B cell (primary cell): ENCODE data around the gene ZNF891. TPM values are rescaled to one million over a fixed set of nuclear protein-coding genes. Genes with fewer than 3 reads are reported as not detected.

Source experiments
- ATAC-seq: fragments of 200-7000 bp; cut with Tn5 transposase; one replicate; pipeline ENCODE4 v1.10.0; 2021; ENCODE audit warnings: low read depth, mild to moderate bottlenecking, moderate number of reproducible peaks, moderate library complexity
- CTCF ChIA-PET: fragments of 350-600 bp; sonication (Branson Sonifier 250); formaldehyde crosslinking; loops from one replicate; lab custom pipeline; 2021; ENCODE audit warnings: antibody characterized with exemption, inconsistent platforms; lab: Charles Lee
- POLR2A ChIA-PET: fragments of 350-600 bp; sonication (Branson Sonifier 250); formaldehyde crosslinking; loops from one replicate; lab custom pipeline; 2021; ENCODE audit warnings: antibody characterized with exemption; lab: Charles Lee
- DNase-seq: peaks from one replicate; pipeline ENCODE4 v3.0.0; 2013
- H2AFZ ChIP-seq: 2 replicates; pipeline ENCODE4 v1.6.1; 2012; ENCODE audit warnings: mild to moderate bottlenecking, low read depth, low read length; ENCODE audit not compliant: insufficient read depth, poor library complexity, severe bottlenecking
- H3K27ac ChIP-seq, 2 donors: 1 replicate in 1 of 2; 2 replicates in 1 of 2; pipeline ENCODE4 v1.5.1; 2012 to 2013; ENCODE audit warnings: low read length in 2 of 2, mild to moderate bottlenecking in 2 of 2, moderate library complexity in 1 of 2
- H3K27me3 ChIP-seq, 4 experiments: fragments of 200-600 bp in 1 of 4; sonication (generic) in 1 of 4; replicated peaks in 1 of 4; 1 replicate in 2 of 4; 2 replicates in 2 of 4; pipeline versions ENCODE4 v1.6.1 to v1.7.0; 2013 to 2016; ENCODE audit warnings: low read length in 3 of 4, mild to moderate bottlenecking in 2 of 4, mixed read lengths in 1 of 4, moderate library complexity in 1 of 4; ENCODE audit not compliant: insufficient read depth in 4 of 4, control insufficient read depth in 3 of 4; ENCODE audit errors: control extremely low read depth in 1 of 4
- H3K36me3 ChIP-seq, 2 experiments: replicated peaks in 1 of 2; 1 replicate in 1 of 2; 2 replicates in 1 of 2; pipeline versions ENCODE4 v1.6.1 to v1.7.1; 2013; ENCODE audit warnings: low read length in 1 of 2; ENCODE audit not compliant: insufficient read depth in 2 of 2, control insufficient read depth in 1 of 2; ENCODE audit errors: control extremely low read depth in 1 of 2, extremely low read depth in 1 of 2
- H3K4me1 ChIP-seq, 2 donors: fragments of 200-600 bp in 1 of 2; sonication (generic) in 1 of 2; 1 replicate in 1 of 2; 2 replicates in 1 of 2; pipeline versions ENCODE4 v1.5.1 to v1.6.1; 2013 to 2017; ENCODE audit warnings: low read length in 2 of 2; ENCODE audit not compliant: control insufficient read depth in 2 of 2, insufficient read depth in 2 of 2
- H3K4me2 ChIP-seq: replicated peaks from 2 replicates; pipeline ENCODE3; 2012; ENCODE audit warnings: mild to moderate bottlenecking, low read depth, low read length; ENCODE audit not compliant: poor library complexity, severe bottlenecking
- H3K4me3 ChIP-seq, 5 experiments: fragments of 200-600 bp in 1 of 5; sonication (generic) in 1 of 5; 1 replicate in 3 of 5; 2 replicates in 2 of 5; pipeline versions ENCODE4 v1.5.1 to v1.7.0; 2011 to 2016; ENCODE audit warnings: low read length in 4 of 5, mild to moderate bottlenecking in 4 of 5, low read depth in 2 of 5, control low read depth in 1 of 5, moderate library complexity in 1 of 5; ENCODE audit not compliant: insufficient read depth in 1 of 5; ENCODE audit errors: control extremely low read depth in 1 of 5, extremely low read depth in 1 of 5
- H3K79me2 ChIP-seq: fragments of 200-600 bp; sonication (generic); one replicate; pipeline ENCODE4 v1.6.0; 2016; ENCODE audit warnings: low read length; ENCODE audit not compliant: control insufficient read depth, insufficient read depth
- H3K9ac ChIP-seq: fragments of 200-600 bp; sonication (generic); 2 replicates; pipeline ENCODE4 v1.6.1; 2017; ENCODE audit warnings: mild to moderate bottlenecking, low read length, moderate library complexity
- H3K9me3 ChIP-seq, 3 donors: one replicate each; pipeline versions ENCODE4 v1.6.1 to v1.7.1; 2013; ENCODE audit warnings: low read length in 2 of 3; ENCODE audit not compliant: control insufficient read depth in 2 of 3, insufficient read depth in 1 of 3; ENCODE audit errors: control extremely low read depth in 1 of 3
- H4K20me1 ChIP-seq: 2 replicates; pipeline ENCODE4 v1.6.0; 2012; ENCODE audit warnings: mild to moderate bottlenecking, low read length; ENCODE audit not compliant: insufficient read depth, control insufficient read depth, poor library complexity, severe bottlenecking
- H3K27ac Mint-ChIP-seq: one replicate; pipeline ENCODE4 v1.8.0; 2021; ENCODE audit warnings: mixed read lengths
- H3K27me3 Mint-ChIP-seq: one replicate; pipeline ENCODE4 v1.8.0; 2021; ENCODE audit warnings: mixed read lengths
- H3K4me1 Mint-ChIP-seq: one replicate; pipeline ENCODE4 v1.8.0; 2021; ENCODE audit warnings: mixed read lengths
- H3K4me3 Mint-ChIP-seq: one replicate; pipeline ENCODE4 v1.8.0; 2021; ENCODE audit warnings: mixed read lengths
- H3K9me3 Mint-ChIP-seq: one replicate; pipeline ENCODE4 v1.8.0; 2022; ENCODE audit warnings: mixed read lengths; ENCODE audit not compliant: insufficient read depth
- CTCF ChIP-seq: fragments of 200-600 bp; IDR thresholded peaks from one replicate; pipeline ENCODE4 v1.8.0; 2022; ENCODE audit warnings: antibody characterized with exemption, mild to moderate bottlenecking
- EZH2 ChIP-seq: IDR thresholded peaks from 2 replicates; pipeline ENCODE4 v1.6.1; 2012; ENCODE audit warnings: borderline replicate concordance, low read depth, mild to moderate bottlenecking, moderate library complexity, low read length; ENCODE audit not compliant: insufficient read depth, poor library complexity, severe bottlenecking
- WGBS: methylation state at CpG from one replicate; pipeline ENCODE4 v1.1.5; 2013; ENCODE audit warnings: missing lambda C conversion rate; ENCODE audit not compliant: insufficient coverage; 5-methylcytosine and 5-hydroxymethylcytosine counted together
- intact Hi-C: fragments of 100-400 bp; cut with micrococcal nuclease; formaldehyde crosslinking; loops from one replicate; pipeline ENCODE4 v1.10.0; 2022
- polyA plus RNA-seq: library from polyadenylated mRNA; depleted of rRNA; stranded (reverse); fragments of >200 nt; gene quantifications from 2 replicates; pipeline ENCODE4 v1.2.3, GENCODE V29; 2012
- total RNA-seq, 2 donors: library from RNA; stranded (reverse); fragments of 120-200 nt in 1 of 2; gene quantifications; 1 replicate in 1 of 2; 2 replicates in 1 of 2; pipeline versions ENCODE4 v1.2.3 to v1.2.4, GENCODE V29; 2013 to 2022

The ZNF891 gene
- total and polyA plus RNA-seq, 2 donors (not counting 1 experiment from before 2014, with no cell fraction given), result 1.5 to 6.8 TPM

- no peaks in the 10 kb centered on the region for H3K4me1 Mint-ChIP-seq
- ATAC-seq (no peak), DNase-seq (peak; percentile 28)
- Histone ChIP-seq H3K4me1 (no peaks in the 10 kb centered on the region), H3K4me2 (no peak overlapping the region), H4K20me1 (no peaks in the 10 kb centered on the region), H3K9ac (peak overlapping the region; percentile 3), H3K27me3 (no peaks in the 10 kb centered on the region), H2AFZ (no peak overlapping the region), H3K9me3 (peaks cover 35 to 91% (median 42%) of the 10 kb centered on the region in 3 donors), H3K36me3 (peaks cover 4 to 16% of the 10 kb centered on the region in 2 experiments), H3K27ac (no peak overlapping the region), H3K4me3 (peak overlapping the region in 1 of 5 experiments; percentile 27), H3K79me2 (no peaks in the 10 kb centered on the region)
- TF ChIP-seq EZH2, result no peak
- TF ChIP-seq CTCF, result no peak
- intact Hi-C loops, result no loop called here
- CTCF ChIA-PET, result no interaction called here
- no peak overlapping the region for H3K4me3 Mint-ChIP-seq
- no peak overlapping the region for H3K27ac Mint-ChIP-seq
- POLR2A ChIA-PET, result interaction anchor here (0.5 to 0.7 kb wide), 2 partner anchors 22 to 42 kb away, joined by 3 read pairs; partner anchors contain the start of gene ZNF140
- H3K9me3 Mint-ChIP-seq, result peaks cover 16% of the 10 kb centered on the region
- WGBS, result 80% methylated on average over 1 of the region's 8 CpGs
- H3K27me3 Mint-ChIP-seq, result no peaks in the 10 kb centered on the region
These were observed 71.6 kb downstream of the ZNF891 start for GRCh38 chr12:133058203-133059113.

- ChIA-PET POLR2A (interaction anchor here (0.7 kb wide), 1 partner anchor 43 kb away, joined by 3 read pairs; no protein-coding TSS in a partner anchor), CTCF (no interaction called here)
- H4K20me1 ChIP-seq, result no peaks in the 10 kb centered on the region
- no peak overlapping the region for H2AFZ ChIP-seq
- Mint-ChIP-seq H3K9me3 (peaks cover 13% of the 10 kb centered on the region), H3K27me3 (no peaks in the 10 kb centered on the region), H3K27ac (peak overlapping the region; percentile 15), H3K4me1 (no peaks in the 10 kb centered on the region), H3K4me3 (no peak overlapping the region)
- H3K79me2 ChIP-seq, result no peaks in the 10 kb centered on the region
- peaks cover 4 to 26% of the 10 kb centered on the region in 2 experiments for H3K36me3 ChIP-seq
- no peaks in the 10 kb centered on the region for H3K4me1 ChIP-seq
- peaks cover 35 to 91% (median 36%) of the 10 kb centered on the region in 3 donors for H3K9me3 ChIP-seq
- H3K27ac ChIP-seq, result no peak overlapping the region
- no peak overlapping the region for H3K4me2 ChIP-seq
- no peaks in the 10 kb centered on the region for H3K27me3 ChIP-seq
- DNase-seq (no peak), ATAC-seq (no peak)
- H3K9ac ChIP-seq, result no peak overlapping the region
- intact Hi-C loops, result no loop called here
- TF ChIP-seq EZH2, result no peak
- TF ChIP-seq CTCF, result no peak
- H3K4me3 ChIP-seq, result peak overlapping the region in 1 of 5 experiments; percentile 27
- no CpG with 5 or more reads among the region's 5 CpGs for WGBS
These were observed 72.6 kb downstream of the ZNF891 start for GRCh38 chr12:133057446-133057845.
